B cell (primary cell): Measurements from ENCODE around the gene RASL10B. TPM values are rescaled to one million over a fixed set of nuclear protein-coding genes. Genes with fewer than 3 reads are reported as not detected.
A peak's percentile ranks its signal among the peaks of the same experiment; 100 is the strongest.

Source experiments
- ATAC-seq: fragments of 200-7000 bp; cut with Tn5 transposase; one replicate; pipeline ENCODE4 v1.10.0; 2021; ENCODE audit warnings: low read depth, mild to moderate bottlenecking, moderate number of reproducible peaks, moderate library complexity
- CTCF ChIA-PET: fragments of 350-600 bp; sonication (Branson Sonifier 250); formaldehyde crosslinking; loops from one replicate; lab custom pipeline; 2021; ENCODE audit warnings: antibody characterized with exemption, inconsistent platforms; lab: Charles Lee
- POLR2A ChIA-PET: fragments of 350-600 bp; sonication (Branson Sonifier 250); formaldehyde crosslinking; loops from one replicate; lab custom pipeline; 2021; ENCODE audit warnings: antibody characterized with exemption; lab: Charles Lee
- DNase-seq: peaks from one replicate; pipeline ENCODE4 v3.0.0; 2013
- H2AFZ ChIP-seq: 2 replicates; pipeline ENCODE4 v1.6.1; 2012; ENCODE audit warnings: mild to moderate bottlenecking, low read depth, low read length; ENCODE audit not compliant: insufficient read depth, poor library complexity, severe bottlenecking
- H3K27ac ChIP-seq, 2 donors: 1 replicate in 1 of 2; 2 replicates in 1 of 2; pipeline ENCODE4 v1.5.1; 2012 to 2013; ENCODE audit warnings: low read length in 2 of 2, mild to moderate bottlenecking in 2 of 2, moderate library complexity in 1 of 2
- H3K27me3 ChIP-seq, 4 experiments: fragments of 200-600 bp in 1 of 4; sonication (generic) in 1 of 4; replicated peaks in 1 of 4; 1 replicate in 2 of 4; 2 replicates in 2 of 4; pipeline versions ENCODE4 v1.6.1 to v1.7.0; 2013 to 2016; ENCODE audit warnings: low read length in 3 of 4, mild to moderate bottlenecking in 2 of 4, mixed read lengths in 1 of 4, moderate library complexity in 1 of 4; ENCODE audit not compliant: insufficient read depth in 4 of 4, control insufficient read depth in 3 of 4; ENCODE audit errors: control extremely low read depth in 1 of 4
- H3K36me3 ChIP-seq, 2 experiments: replicated peaks in 1 of 2; 1 replicate in 1 of 2; 2 replicates in 1 of 2; pipeline versions ENCODE4 v1.6.1 to v1.7.1; 2013; ENCODE audit warnings: low read length in 1 of 2; ENCODE audit not compliant: insufficient read depth in 2 of 2, control insufficient read depth in 1 of 2; ENCODE audit errors: control extremely low read depth in 1 of 2, extremely low read depth in 1 of 2
- H3K4me1 ChIP-seq, 2 donors: fragments of 200-600 bp in 1 of 2; sonication (generic) in 1 of 2; 1 replicate in 1 of 2; 2 replicates in 1 of 2; pipeline versions ENCODE4 v1.5.1 to v1.6.1; 2013 to 2017; ENCODE audit warnings: low read length in 2 of 2; ENCODE audit not compliant: control insufficient read depth in 2 of 2, insufficient read depth in 2 of 2
- H3K4me2 ChIP-seq: replicated peaks from 2 replicates; pipeline ENCODE3; 2012; ENCODE audit warnings: mild to moderate bottlenecking, low read depth, low read length; ENCODE audit not compliant: poor library complexity, severe bottlenecking
- H3K4me3 ChIP-seq, 5 experiments: fragments of 200-600 bp in 1 of 5; sonication (generic) in 1 of 5; 1 replicate in 3 of 5; 2 replicates in 2 of 5; pipeline versions ENCODE4 v1.5.1 to v1.7.0; 2011 to 2016; ENCODE audit warnings: low read length in 4 of 5, mild to moderate bottlenecking in 4 of 5, low read depth in 2 of 5, control low read depth in 1 of 5, moderate library complexity in 1 of 5; ENCODE audit not compliant: insufficient read depth in 1 of 5; ENCODE audit errors: control extremely low read depth in 1 of 5, extremely low read depth in 1 of 5
- H3K79me2 ChIP-seq: fragments of 200-600 bp; sonication (generic); one replicate; pipeline ENCODE4 v1.6.0; 2016; ENCODE audit warnings: low read length; ENCODE audit not compliant: control insufficient read depth, insufficient read depth
- H3K9ac ChIP-seq: fragments of 200-600 bp; sonication (generic); 2 replicates; pipeline ENCODE4 v1.6.1; 2017; ENCODE audit warnings: mild to moderate bottlenecking, low read length, moderate library complexity
- H3K9me3 ChIP-seq, 3 donors: one replicate each; pipeline versions ENCODE4 v1.6.1 to v1.7.1; 2013; ENCODE audit warnings: low read length in 2 of 3; ENCODE audit not compliant: control insufficient read depth in 2 of 3, insufficient read depth in 1 of 3; ENCODE audit errors: control extremely low read depth in 1 of 3
- H4K20me1 ChIP-seq: 2 replicates; pipeline ENCODE4 v1.6.0; 2012; ENCODE audit warnings: mild to moderate bottlenecking, low read length; ENCODE audit not compliant: insufficient read depth, control insufficient read depth, poor library complexity, severe bottlenecking
- H3K27ac Mint-ChIP-seq: one replicate; pipeline ENCODE4 v1.8.0; 2021; ENCODE audit warnings: mixed read lengths
- H3K27me3 Mint-ChIP-seq: one replicate; pipeline ENCODE4 v1.8.0; 2021; ENCODE audit warnings: mixed read lengths
- H3K4me1 Mint-ChIP-seq: one replicate; pipeline ENCODE4 v1.8.0; 2021; ENCODE audit warnings: mixed read lengths
- H3K4me3 Mint-ChIP-seq: one replicate; pipeline ENCODE4 v1.8.0; 2021; ENCODE audit warnings: mixed read lengths
- H3K9me3 Mint-ChIP-seq: one replicate; pipeline ENCODE4 v1.8.0; 2022; ENCODE audit warnings: mixed read lengths; ENCODE audit not compliant: insufficient read depth
- CTCF ChIP-seq: fragments of 200-600 bp; IDR thresholded peaks from one replicate; pipeline ENCODE4 v1.8.0; 2022; ENCODE audit warnings: antibody characterized with exemption, mild to moderate bottlenecking
- EZH2 ChIP-seq: IDR thresholded peaks from 2 replicates; pipeline ENCODE4 v1.6.1; 2012; ENCODE audit warnings: borderline replicate concordance, low read depth, mild to moderate bottlenecking, moderate library complexity, low read length; ENCODE audit not compliant: insufficient read depth, poor library complexity, severe bottlenecking
- WGBS: methylation state at CpG from one replicate; pipeline ENCODE4 v1.1.5; 2013; ENCODE audit warnings: missing lambda C conversion rate; ENCODE audit not compliant: insufficient coverage; 5-methylcytosine and 5-hydroxymethylcytosine counted together
- intact Hi-C: fragments of 100-400 bp; cut with micrococcal nuclease; formaldehyde crosslinking; loops from one replicate; pipeline ENCODE4 v1.10.0; 2022
- polyA plus RNA-seq: library from polyadenylated mRNA; depleted of rRNA; stranded (reverse); fragments of >200 nt; gene quantifications from 2 replicates; pipeline ENCODE4 v1.2.3, GENCODE V29; 2012
- total RNA-seq, 2 donors: library from RNA; stranded (reverse); fragments of 120-200 nt in 1 of 2; gene quantifications; 1 replicate in 1 of 2; 2 replicates in 1 of 2; pipeline versions ENCODE4 v1.2.3 to v1.2.4, GENCODE V29; 2013 to 2022

RASL10B gene
- total and polyA plus RNA-seq, 2 donors (not counting 1 experiment from before 2014, with no cell fraction given): 0.06 TPM; not detected in 1

DNA sequence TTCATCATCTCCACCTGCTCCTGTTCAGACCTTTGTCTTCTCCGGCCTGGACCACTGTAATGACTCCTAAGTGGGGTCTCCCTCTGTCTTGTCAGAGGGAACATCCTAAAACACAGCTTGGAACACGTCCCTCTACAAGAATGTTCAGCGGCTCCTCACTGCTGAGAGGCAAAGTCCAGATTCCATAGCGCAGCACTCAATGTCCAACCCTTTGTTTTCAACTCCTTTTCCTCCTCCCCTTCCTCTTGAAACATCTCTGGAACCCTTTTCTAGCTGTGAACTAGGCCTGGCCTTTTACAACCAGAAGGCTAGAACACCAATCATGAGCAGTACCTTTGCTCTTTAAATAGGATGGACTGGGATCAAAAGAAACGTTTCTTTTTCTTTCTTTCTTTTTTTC lies 30.2 kb downstream of the RASL10B start:
- H3K4me1 ChIP-seq: peaks cover 7 to 13% of the 10 kb centered on the region in 2 donors
- DNase-seq (no peak), ATAC-seq (no peak)
- ChIA-PET POLR2A (no interaction called here), CTCF (interaction anchor here (0.7 to 3.4 kb wide), 4 partner anchors 14 to 48 kb away, joined by 3 to 22 read pairs (median 6); partner anchors contain the start of gene TAF15)
- no peaks in the 10 kb centered on the region for H3K9me3 Mint-ChIP-seq
- H3K4me3 ChIP-seq: no peak overlapping the region
- H3K4me3 Mint-ChIP-seq: no peak overlapping the region
- no peaks in the 10 kb centered on the region for H3K79me2 ChIP-seq
- H2AFZ ChIP-seq: no peak overlapping the region
- H3K36me3 ChIP-seq: no peaks in the 10 kb centered on the region
- H3K27ac ChIP-seq: no peak overlapping the region
- H4K20me1 ChIP-seq: no peaks in the 10 kb centered on the region
- TF ChIP-seq EZH2: no peak
- H3K9me3 ChIP-seq: no peaks in the 10 kb centered on the region
- no peaks in the 10 kb centered on the region for H3K27me3 ChIP-seq
- no peak overlapping the region for H3K27ac Mint-ChIP-seq
- peaks cover 8% of the 10 kb centered on the region for H3K4me1 Mint-ChIP-seq
- no peak overlapping the region for H3K4me2 ChIP-seq
- H3K27me3 Mint-ChIP-seq: no peaks in the 10 kb centered on the region
- WGBS: 100% methylated on average over 5 of the region's 5 CpGs
- no peak overlapping the region for H3K9ac ChIP-seq
- intact Hi-C loops: loop anchor here (10.0 kb wide), 1 partner anchor 723 kb away; the partner anchor contains the start of gene ZNHIT3

DNA sequence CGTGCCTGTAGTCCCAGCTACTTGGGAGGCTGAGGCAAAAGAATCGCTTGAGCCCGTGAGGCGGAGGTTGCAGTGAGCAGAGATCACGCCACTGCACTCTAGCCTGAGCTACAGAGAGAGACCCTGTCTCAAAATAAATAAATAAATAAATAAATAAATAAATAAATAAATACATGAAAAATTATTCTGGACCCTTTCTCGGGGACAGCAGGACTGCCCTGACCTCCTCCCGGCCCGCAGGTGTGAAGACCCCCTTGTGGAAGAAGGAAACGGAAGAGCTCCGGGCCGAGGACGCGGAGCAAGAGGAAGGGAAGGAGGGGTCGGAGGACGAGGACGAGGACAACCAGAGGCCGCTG lies 32.3 kb downstream of the RASL10B start:
- no peak for DNase-seq
- POLR2A ChIA-PET: interaction anchor here (0.8 to 1.7 kb wide), 4 partner anchors 26 to 185 kb away, joined by 3 to 33 read pairs (median 4); partner anchors contain the start of gene TAF15
- Histone ChIP-seq H4K20me1 (no peaks in the 10 kb centered on the region), H3K79me2 (no peaks in the 10 kb centered on the region), H3K4me3 (peak overlapping the region in 4 of 5 experiments; percentile 72 to 88 (median 77)), H3K27ac (no peak overlapping the region), H3K36me3 (no peaks in the 10 kb centered on the region), H3K9me3 (no peaks in the 10 kb centered on the region), H3K27me3 (no peaks in the 10 kb centered on the region), H3K9ac (peak overlapping the region; percentile 85), H3K4me2 (peak overlapping the region; percentile 99), H3K4me1 (peaks cover 7 to 13% of the 10 kb centered on the region in 2 donors), H2AFZ (peak overlapping the region; percentile 99)
- peak overlapping the region; percentile 94 for H3K4me3 Mint-ChIP-seq
- no peaks in the 10 kb centered on the region for H3K27me3 Mint-ChIP-seq
- H3K4me1 Mint-ChIP-seq: peaks cover 8% of the 10 kb centered on the region
- H3K9me3 Mint-ChIP-seq: no peaks in the 10 kb centered on the region
- WGBS: 18% methylated on average over 11 of the region's 17 CpGs
- CTCF ChIA-PET: interaction anchor here (0.5 to 10.2 kb wide), 49 partner anchors 8 to 1344 kb away, joined by 3 to 349 read pairs (median 4); partner anchors contain the start of genes MMP28, PEX12, TAF15 and ZNHIT3
- H3K27ac Mint-ChIP-seq: peak overlapping the region; percentile 27
- ATAC-seq: no peak
- intact Hi-C loops: loop anchor here (1.0 to 10.0 kb wide), 4 partner anchors 41 to 783 kb away; partner anchors contain the start of genes LIG3, TAF15 and ZNHIT3
- TF ChIP-seq EZH2: no peak
- no peak for TF ChIP-seq CTCF
